Measurements from ENCODE around the gene POLR2E.

- no peak for TF ChIP-seq POLR2A (IDR thresholded peaks at IDR 0.05)
- TF ChIP-seq CTCF (IDR thresholded peaks at IDR 0.05): no peak
Measured at GRCh38 chr19:1041272-1041834, 53.8 kb downstream of the POLR2E start.
